PC-3 (cell line): ENCODE data around the gene ZMYND10. TPM values are rescaled to one million over a fixed set of nuclear protein-coding genes. Genes with fewer than 3 reads are reported as not detected.

Experiments used
- ATAC-seq: fragments of 200-7000 bp; cut with Tn5 transposase; 2 replicates; pipeline ENCODE4 v1.9.1; 2020; ENCODE audit warnings: mild to moderate bottlenecking, moderate library complexity
- BruUV-seq: library from RNA; stranded (reverse); fragments of 400-500 nt; replicated peaks from 2 replicates; lab custom pipeline; 2021; lab: Mats Ljungman, UMichigan
- CTCF ChIA-PET: fragments of 300-600 bp; sonication (Branson Sonifier 250); formaldehyde crosslinking; loops from one replicate; lab custom pipeline; 2022; ENCODE audit warnings: antibody characterized with exemption; lab: Charles Lee
- POLR2A ChIA-PET: fragments of 300-600 bp; sonication (Branson Sonifier 250); formaldehyde crosslinking; loops from one replicate; lab custom pipeline; 2022; ENCODE audit warnings: antibody characterized with exemption; ENCODE audit not compliant: unreplicated experiment; lab: Charles Lee
- DNase-seq: peaks from one replicate; pipeline ENCODE4 v3.0.0-alpha.2; 2015
- H2AFZ ChIP-seq: fragments of 300-600 bp; sonication (generic); 2 replicates; pipeline ENCODE4 v1.6.0; 2016; ENCODE audit warnings: antibody characterized with exemption, low read length
- H3F3A ChIP-seq: fragments of 300-600 bp; sonication (generic); one replicate; pipeline ENCODE4 v1.6.0; 2017; ENCODE audit warnings: antibody characterized with exemption, low read length, control low read depth, mild to moderate bottlenecking; ENCODE audit not compliant: unreplicated experiment
- H3K27ac ChIP-seq: fragments of 300-600 bp; sonication (generic); 2 replicates; pipeline ENCODE4 v1.5.1; 2016; ENCODE audit warnings: mild to moderate bottlenecking, low read length
- H3K27me3 ChIP-seq: fragments of 300-600 bp; sonication (generic); 2 replicates; pipeline ENCODE4 v1.6.1; 2016; ENCODE audit warnings: low read length, mixed read lengths
- H3K36me3 ChIP-seq: fragments of 300-600 bp; sonication (generic); 2 replicates; pipeline ENCODE4 v1.6.1; 2016; ENCODE audit warnings: low read depth, mixed run types, low read length, mixed read lengths
- H3K4me1 ChIP-seq: fragments of 300-600 bp; sonication (generic); 2 replicates; pipeline ENCODE4 v1.5.1; 2016; ENCODE audit warnings: low read length; ENCODE audit not compliant: insufficient read depth
- H3K4me2 ChIP-seq: fragments of 300-600 bp; sonication (generic); 2 replicates; pipeline ENCODE4 v1.6.0; 2016; ENCODE audit warnings: low read length
- H3K4me3 ChIP-seq: fragments of 300-600 bp; sonication (generic); 2 replicates; pipeline ENCODE4 v1.5.1; 2016; ENCODE audit warnings: mild to moderate bottlenecking, low read length, mixed read lengths
- H3K79me2 ChIP-seq: fragments of 300-600 bp; sonication (generic); 2 replicates; pipeline ENCODE4 v1.6.1; 2017; ENCODE audit warnings: low read length, mixed read lengths
- H3K9ac ChIP-seq: fragments of 300-600 bp; sonication (generic); 2 replicates; pipeline ENCODE4 v1.6.0; 2016; ENCODE audit warnings: mild to moderate bottlenecking, low read length
- H3K9me2 ChIP-seq: fragments of 300-600 bp; sonication (generic); replicated peaks from 2 replicates; pipeline ENCODE4 v1.6.1; 2016; ENCODE audit warnings: mixed run types, low read length, mixed read lengths
- H3K9me3 ChIP-seq: fragments of 300-600 bp; sonication (generic); 2 replicates; pipeline ENCODE4 v1.6.1; 2016; ENCODE audit warnings: low read length, mixed read lengths
- H4K20me1 ChIP-seq: fragments of 300-600 bp; sonication (generic); 2 replicates; pipeline ENCODE4 v1.6.1; 2016; ENCODE audit warnings: low read length, mixed read lengths
- EZH2 ChIP-seq: fragments of 300-600 bp; sonication (generic); IDR thresholded peaks from one replicate; pipeline ENCODE4 v1.6.1; 2017; ENCODE audit warnings: antibody characterized with exemption, mild to moderate bottlenecking, low read length; ENCODE audit not compliant: unreplicated experiment
- EZH2phosphoT487 ChIP-seq: fragments of 300-600 bp; sonication (generic); IDR thresholded peaks from 2 replicates; pipeline ENCODE4 v1.6.1; 2018; ENCODE audit warnings: mild to moderate bottlenecking, antibody characterized with exemption, low read length, borderline replicate concordance
- intact Hi-C: fragments of 100-400 bp; cut with micrococcal nuclease; formaldehyde crosslinking; loops from 2 replicates; pipeline ENCODE4 v1.9.0; 2023
- total RNA-seq: library from RNA; depleted of rRNA; stranded (reverse); fragments of >200 nt; gene quantifications from 2 replicates; pipeline ENCODE4 v1.2.3, GENCODE V29; 2014
- TF ChIP-seq, protein P1 (sequence below): fragments of 300-600 bp; sonication (generic); conservative IDR thresholded peaks from 2 replicates; pipeline ENCODE4 v1.5.1; 2017; ENCODE audit warnings: antibody characterized with exemption, low read depth, mild to moderate bottlenecking, low read length

Gene ZMYND10
- total RNA-seq, 1 experiment from 2014 or later = 1.6 TPM

DNA sequence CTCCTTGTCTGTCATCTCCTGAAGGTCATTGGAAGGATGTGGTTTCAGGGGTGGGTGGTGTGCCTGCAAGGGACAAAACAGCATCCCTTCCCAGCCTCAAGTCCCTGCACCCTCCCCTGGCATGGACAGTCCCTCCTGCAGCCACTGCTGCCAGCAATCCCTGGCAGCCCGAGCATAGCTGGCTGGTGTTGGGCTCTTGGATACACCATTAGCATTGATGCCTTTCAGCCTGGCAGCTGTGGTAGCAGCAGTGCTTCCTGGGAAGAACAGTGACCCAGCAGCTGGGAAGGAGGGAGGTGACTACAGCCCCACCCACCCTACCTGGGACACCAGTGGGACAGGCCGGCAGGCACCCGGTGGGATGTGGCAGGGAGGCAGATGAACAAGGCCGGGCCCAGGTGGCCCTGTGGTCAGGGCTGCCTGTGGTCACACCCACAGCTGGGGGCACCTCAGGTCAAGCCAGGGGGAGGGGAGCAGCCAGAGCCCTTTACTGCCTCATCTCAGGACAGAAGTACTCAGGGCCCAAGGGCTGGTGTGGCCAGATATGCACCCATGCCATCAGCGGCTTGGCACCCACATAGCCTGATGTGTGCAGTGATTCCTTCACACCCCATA lies 46.7 kb upstream of the ZMYND10 start:
- DNase-seq (no peak), ATAC-seq (no peak)
- TF ChIP-seq, protein P1, sequence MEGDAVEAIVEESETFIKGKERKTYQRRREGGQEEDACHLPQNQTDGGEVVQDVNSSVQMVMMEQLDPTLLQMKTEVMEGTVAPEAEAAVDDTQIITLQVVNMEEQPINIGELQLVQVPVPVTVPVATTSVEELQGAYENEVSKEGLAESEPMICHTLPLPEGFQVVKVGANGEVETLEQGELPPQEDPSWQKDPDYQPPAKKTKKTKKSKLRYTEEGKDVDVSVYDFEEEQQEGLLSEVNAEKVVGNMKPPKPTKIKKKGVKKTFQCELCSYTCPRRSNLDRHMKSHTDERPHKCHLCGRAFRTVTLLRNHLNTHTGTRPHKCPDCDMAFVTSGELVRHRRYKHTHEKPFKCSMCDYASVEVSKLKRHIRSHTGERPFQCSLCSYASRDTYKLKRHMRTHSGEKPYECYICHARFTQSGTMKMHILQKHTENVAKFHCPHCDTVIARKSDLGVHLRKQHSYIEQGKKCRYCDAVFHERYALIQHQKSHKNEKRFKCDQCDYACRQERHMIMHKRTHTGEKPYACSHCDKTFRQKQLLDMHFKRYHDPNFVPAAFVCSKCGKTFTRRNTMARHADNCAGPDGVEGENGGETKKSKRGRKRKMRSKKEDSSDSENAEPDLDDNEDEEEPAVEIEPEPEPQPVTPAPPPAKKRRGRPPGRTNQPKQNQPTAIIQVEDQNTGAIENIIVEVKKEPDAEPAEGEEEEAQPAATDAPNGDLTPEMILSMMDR = no peak
- TF ChIP-seq EZH2 (no peak), EZH2phosphoT487 (no peak)
- no peaks in the 10 kb centered on the region for H3K9me2 ChIP-seq
- no peak overlapping the region for H3K9ac ChIP-seq
- H2AFZ ChIP-seq = no peak overlapping the region
- ChIA-PET POLR2A (interaction anchor here (0.6 kb wide), 1 partner anchor 1361 kb away, joined by 3 read pairs; no protein-coding TSS in a partner anchor), CTCF (no interaction called here)
- H3K4me3 ChIP-seq = no peak overlapping the region
- H3K9me3 ChIP-seq = no peaks in the 10 kb centered on the region
- H3F3A ChIP-seq = no peaks in the 10 kb centered on the region
- H3K27me3 ChIP-seq = no peaks in the 10 kb centered on the region
- H3K4me2 ChIP-seq = no peak overlapping the region
- no peaks in the 10 kb centered on the region for H3K36me3 ChIP-seq
- intact Hi-C loops = no loop called here
- no peak overlapping the region for H3K27ac ChIP-seq
- peaks cover 11% of the 10 kb centered on the region for H3K4me1 ChIP-seq
- BruUV-seq = no TSS peak
- no peaks in the 10 kb centered on the region for H4K20me1 ChIP-seq
- no peaks in the 10 kb centered on the region for H3K79me2 ChIP-seq

DNA sequence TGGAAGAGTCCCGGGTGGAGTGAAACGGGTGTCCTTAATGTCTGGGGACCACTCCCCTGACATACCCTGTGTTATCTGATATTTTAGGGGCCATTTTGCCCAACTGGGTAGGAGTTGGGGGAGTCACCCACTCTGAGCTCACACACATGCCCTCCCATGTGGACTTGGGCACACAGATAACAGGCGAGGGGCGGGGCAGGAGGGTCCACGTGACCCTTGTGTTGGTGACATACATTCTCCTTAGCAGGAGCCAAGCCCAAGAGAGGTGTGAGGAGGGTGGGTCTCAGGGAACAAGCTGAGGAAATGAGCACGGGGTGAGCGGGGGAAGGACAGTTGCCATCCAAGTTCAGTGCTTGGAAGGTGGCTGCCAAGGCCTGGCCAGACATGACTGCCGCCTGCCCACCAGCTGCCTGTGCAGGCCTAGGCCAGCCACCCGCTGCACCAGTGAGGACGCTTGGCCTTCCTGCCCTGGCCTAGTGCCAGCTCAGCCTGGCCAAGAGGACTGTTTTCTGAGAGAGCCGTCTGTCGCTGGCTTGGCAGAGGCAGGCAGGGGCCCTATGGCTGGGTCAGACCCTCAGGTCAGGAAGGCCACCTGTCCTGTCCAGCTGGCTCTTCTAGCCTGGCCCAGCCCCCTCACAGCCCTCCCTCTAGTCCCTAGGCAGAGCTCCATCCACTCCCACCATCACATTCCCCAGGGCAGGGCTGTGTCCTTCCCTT lies 45.1 kb upstream of the ZMYND10 start:
- Histone ChIP-seq H4K20me1 (no peaks in the 10 kb centered on the region), H3K9ac (no peak overlapping the region), H2AFZ (no peak overlapping the region), H3K27me3 (no peaks in the 10 kb centered on the region), H3K36me3 (no peaks in the 10 kb centered on the region), H3K27ac (no peak overlapping the region), H3K79me2 (no peaks in the 10 kb centered on the region), H3K4me1 (no peaks in the 10 kb centered on the region), H3F3A (no peaks in the 10 kb centered on the region), H3K9me3 (no peaks in the 10 kb centered on the region), H3K4me3 (no peak overlapping the region), H3K9me2 (no peaks in the 10 kb centered on the region), H3K4me2 (no peak overlapping the region)
- CTCF ChIA-PET = no interaction called here
- intact Hi-C loops = no loop called here
- ATAC-seq (no peak), DNase-seq (no peak)
- TF ChIP-seq EZH2phosphoT487 (no peak), EZH2 (no peak)
- TF ChIP-seq, protein P1 = no peak
- POLR2A ChIA-PET = no interaction called here
- no TSS peak for BruUV-seq

DNA sequence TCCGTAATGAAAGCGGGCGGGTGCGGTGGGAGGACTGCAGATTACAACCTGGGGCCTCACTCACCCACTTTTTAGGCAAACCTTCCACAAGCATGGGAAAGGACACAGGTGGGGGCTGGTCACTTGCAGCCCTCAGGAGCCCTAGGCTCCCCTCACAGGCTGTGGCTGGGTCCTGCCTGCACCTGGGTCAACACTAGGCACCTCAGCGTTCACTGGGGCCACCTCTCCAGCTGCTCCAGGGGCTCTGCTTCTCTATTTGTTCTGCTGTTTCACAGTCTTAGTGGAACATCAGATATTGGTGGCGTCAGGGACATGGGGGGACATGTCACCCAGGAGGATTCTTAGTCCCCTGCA lies 43.9 kb upstream of the ZMYND10 start:
- H3K9me2 ChIP-seq = no peaks in the 10 kb centered on the region
- no peaks in the 10 kb centered on the region for H3K27me3 ChIP-seq
- H3K4me3 ChIP-seq = no peak overlapping the region
- no peaks in the 10 kb centered on the region for H3K36me3 ChIP-seq
- intact Hi-C loops = no loop called here
- ChIA-PET CTCF (no interaction called here), POLR2A (no interaction called here)
- H3F3A ChIP-seq = no peaks in the 10 kb centered on the region
- no peak for ATAC-seq
- no peak overlapping the region for H2AFZ ChIP-seq
- H4K20me1 ChIP-seq = no peaks in the 10 kb centered on the region
- no peaks in the 10 kb centered on the region for H3K9me3 ChIP-seq
- no peak for TF ChIP-seq EZH2
- TF ChIP-seq, protein P1 = no peak
- no peak for TF ChIP-seq EZH2phosphoT487
- no TSS peak for BruUV-seq
- H3K79me2 ChIP-seq = no peaks in the 10 kb centered on the region
- H3K4me2 ChIP-seq = no peak overlapping the region
- H3K27ac ChIP-seq = no peak overlapping the region
- no peaks in the 10 kb centered on the region for H3K4me1 ChIP-seq
- no peak for DNase-seq
- H3K9ac ChIP-seq = no peak overlapping the region
